Measurements from ENCODE around the gene AP1S1.
"Not testable (repeated sequence)": the region's sequence is repeated elsewhere in the genome, so short reads cannot be mapped to it uniquely, and the experiment has no call there.

Gene AP1S1

DNA sequence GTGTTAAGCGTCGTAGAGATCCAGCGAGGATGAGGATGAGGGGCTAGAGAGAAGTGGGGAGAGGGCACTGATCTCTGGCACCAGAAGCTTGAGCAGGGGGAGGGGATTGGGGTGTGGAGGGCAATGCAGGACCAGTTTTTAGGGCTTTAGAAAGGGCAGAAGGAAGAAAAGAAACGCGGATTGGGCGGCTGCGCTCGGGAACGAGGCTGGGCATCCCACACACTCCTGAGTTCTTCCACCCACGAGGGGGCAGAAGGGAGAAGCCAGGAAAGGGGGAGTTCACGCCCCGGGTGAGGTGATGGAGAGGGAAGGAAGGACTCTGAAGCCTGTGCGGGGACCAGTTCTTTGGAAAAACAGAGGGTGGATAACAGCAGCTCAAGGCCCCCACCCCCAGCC is 17.2 kb downstream of the AP1S1 start:
- DNase-seq: peak in 1 of 3 donors; percentile 50

DNA sequence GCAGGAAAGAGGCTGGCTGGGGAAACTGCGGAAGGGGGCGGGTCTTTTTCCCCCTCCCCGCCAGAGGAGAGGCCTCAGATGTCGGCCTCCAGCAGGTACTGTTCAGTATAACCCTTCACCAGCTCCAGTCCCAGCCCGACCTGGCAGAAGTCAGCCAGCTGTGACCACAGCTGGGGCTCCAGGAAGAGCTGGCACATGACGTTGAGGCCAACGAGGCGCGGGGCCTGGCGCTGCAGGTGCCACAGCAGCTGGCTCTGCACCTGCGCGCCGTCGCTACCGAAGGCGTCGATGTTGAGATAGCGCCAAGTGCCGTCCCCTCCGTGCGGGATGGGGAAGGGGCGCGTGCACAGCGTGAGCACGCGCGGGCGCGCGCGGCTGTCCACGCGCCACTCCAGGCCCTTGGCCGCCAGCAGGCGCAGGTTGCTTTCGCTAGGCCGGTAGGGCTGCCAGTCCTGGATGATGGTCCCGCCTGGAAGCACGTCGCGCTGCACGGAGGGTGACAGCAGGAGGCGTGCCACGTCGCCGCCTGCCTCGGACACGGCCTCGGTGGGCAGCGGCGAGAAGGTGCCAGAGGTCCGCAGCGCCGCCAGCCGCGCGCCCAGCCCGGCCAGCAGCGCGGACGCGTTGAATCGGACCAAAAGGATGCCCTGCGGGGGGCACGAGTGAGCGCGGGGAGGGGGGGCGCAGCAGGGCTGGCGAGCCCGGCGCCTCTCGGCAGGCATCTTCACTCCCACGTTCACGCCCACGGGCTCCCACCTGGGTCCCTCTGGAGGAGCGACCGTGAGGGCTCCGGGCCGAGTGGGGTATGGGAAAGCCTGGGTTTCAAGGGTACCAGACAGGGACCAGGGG is 18.0 kb downstream of the AP1S1 start:
- DNase-seq: no peak

DNA sequence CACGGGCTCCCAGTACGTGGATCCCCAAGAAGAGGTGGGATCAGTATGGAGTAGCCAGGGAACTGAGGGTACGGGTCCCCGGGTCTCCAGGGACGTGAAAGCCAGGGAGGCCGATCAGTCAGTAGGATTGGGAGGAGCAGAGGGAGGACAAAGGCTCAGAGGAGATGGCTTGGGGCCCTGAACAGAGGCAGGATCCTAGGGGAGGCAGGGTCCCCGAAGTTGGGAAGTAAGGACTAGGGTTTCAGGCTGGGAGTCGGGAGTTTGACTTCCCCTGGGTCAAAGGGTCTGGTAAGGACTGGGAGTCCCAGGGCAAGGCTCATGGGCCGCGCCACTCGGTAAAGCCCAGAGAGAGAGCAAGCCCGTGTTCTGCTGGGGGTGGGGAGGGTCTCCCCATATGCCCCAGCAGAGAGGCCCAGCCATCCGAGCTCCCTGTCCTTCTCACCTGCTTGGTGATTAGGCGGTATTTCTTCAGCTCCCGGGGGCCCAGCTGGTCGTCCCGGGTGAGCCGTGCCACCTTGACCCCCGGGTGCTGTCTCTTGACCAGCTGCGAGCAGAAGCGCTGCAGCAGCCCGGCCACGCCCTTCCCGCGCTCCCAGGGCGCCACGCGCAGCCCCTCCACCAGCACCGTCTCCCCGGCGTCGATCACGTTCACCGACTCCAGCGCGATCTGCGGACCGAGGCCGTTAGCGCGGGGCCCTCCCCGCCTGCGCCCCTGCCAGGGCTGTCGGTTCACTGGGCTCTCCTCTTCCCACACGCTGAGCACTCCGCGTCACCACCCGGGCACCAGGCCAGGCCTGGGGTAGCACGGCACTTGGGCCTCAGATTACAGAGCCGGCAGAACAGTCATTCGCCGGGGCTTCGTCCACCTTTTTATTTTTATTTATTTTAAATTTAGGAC is 18.8 kb downstream of the AP1S1 start:
- peak; percentile 73 to 89 (median 86) for DNase-seq

DNA sequence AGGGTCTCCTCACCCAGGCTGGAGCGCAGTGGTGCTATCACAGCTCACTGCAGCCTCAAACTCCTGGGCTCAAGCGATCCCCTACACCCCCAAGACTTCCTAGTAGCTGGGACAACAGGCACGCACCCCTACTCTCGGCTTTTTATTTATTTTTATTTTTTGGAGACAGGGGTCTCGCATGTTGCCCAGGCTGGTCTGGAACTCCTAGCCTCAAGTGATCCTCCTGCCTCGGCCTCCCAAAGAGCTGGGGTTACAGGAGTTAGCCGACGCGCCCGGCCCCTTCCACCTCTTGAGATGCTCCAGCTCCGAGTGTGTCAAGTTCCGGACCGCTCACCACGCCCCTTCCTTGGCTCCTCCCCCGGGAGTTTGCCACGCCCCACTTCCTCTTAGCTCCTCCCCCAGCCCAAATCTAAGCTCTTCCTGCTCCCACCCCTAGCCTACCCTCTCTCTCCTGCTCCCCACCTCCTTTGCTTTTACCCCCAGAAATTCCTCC is 19.5 kb downstream of the AP1S1 start:
- peak; percentile 63 to 76 (median 71) for DNase-seq

DNA sequence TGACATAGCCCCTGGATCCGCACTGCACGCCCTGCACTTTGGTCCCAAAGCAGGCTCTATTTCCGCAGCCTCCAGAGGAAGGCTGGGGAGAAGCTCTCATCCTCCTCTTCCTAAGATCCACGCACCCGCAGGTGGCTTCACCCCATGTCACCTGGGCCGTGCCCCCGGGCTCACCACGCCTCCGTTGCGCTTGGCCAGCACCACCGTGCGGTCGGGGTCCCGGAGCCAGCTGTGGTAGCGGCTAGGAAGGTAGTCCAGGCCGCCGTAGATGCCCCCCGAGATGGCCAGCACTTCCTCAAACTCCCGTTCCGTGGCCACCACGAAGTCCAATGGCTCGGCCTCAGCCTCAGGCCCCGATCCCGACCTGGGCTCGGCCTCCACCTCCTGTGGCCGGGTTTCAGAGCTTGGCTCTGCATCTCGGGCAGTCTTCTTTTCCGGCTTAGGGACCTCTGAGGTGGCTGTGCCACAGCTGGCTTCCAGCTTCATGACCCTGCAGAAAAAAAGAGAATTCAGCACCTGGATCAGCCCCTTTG is 20.1 kb downstream of the AP1S1 start:
- DNase-seq: no peak

DNA sequence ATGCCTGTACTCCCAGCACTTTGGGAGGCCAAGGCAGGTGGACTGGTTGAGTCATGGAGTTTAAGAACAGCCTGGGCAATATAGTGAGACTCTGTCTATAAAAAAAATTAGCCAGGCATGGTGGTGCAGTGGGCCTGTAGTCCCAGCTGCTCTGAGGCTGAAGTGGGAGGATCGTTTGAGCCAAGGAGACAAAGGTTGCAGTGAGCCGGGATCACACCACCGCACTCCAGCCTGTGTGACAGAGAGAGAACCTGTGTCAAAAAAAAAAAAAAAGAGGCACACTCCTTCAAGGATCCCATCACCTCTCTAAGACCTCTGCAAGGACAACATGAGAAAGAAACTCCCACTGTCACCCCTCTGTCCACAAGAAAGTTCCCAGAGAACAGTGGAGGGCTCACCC is 21.4 kb downstream of the AP1S1 start:
- DNase-seq: no peak

DNA sequence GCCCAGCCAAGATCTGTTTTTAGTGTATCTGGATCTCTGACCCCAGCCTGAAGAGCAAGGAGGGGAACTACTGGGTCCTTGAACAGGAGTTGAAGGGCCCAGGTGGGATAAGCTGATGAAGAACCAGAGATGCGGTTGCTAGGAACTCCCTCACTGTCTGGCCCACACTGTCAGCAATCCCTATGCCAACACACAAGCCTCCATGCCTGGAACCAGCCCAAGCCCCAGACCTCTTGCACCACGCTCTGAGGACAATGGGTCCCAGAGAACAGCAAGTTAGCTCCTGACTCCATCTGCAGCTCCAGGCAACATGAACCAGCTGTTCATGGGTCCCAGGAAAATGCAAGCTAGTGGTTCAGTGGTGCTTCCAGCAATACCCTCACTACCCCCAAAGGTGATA is 23.4 kb downstream of the AP1S1 start:
- no peak for DNase-seq

DNA sequence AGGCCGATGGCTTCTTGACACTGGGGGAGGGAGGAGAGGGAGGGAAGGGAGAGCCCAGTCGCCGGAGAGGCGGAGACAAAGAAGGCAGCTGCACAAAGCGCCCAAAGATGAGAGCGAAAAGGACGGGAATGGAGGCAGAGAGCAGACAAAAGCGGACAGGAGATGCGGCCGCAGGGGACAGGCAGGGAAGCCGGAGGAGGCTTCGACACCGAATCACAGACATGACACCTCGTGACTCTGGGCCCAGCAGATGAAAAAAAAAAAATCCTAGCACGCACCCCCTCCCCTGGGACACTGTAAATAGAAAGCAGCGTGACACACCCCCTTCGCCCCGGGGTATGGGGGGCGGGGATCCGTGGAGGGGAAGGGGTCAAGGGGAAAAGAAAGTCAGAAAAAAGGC is 24.8 kb downstream of the AP1S1 start:
- DNase-seq: no peak

DNA sequence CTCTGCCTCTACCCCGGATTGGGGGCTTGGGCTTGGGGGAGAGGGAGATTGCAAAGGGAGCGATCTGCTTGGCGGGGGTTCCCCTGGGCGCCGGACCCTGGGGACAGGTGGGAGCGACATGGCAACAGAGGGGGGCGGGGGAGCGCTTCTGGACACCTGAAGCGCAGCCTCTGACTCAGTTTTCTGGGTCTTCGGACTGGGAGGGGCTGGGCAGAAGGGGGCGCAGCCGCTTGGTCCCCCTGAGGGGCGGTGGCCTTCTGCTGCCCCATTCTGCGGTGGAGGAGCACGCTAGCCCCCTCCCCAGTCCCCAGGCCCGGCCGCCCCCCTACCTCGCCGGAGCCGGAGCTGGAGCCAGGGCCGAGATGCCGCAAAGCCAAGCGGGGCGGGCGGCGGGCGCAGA is 25.4 kb downstream of the AP1S1 start:
- DNase-seq: no peak

DNA sequence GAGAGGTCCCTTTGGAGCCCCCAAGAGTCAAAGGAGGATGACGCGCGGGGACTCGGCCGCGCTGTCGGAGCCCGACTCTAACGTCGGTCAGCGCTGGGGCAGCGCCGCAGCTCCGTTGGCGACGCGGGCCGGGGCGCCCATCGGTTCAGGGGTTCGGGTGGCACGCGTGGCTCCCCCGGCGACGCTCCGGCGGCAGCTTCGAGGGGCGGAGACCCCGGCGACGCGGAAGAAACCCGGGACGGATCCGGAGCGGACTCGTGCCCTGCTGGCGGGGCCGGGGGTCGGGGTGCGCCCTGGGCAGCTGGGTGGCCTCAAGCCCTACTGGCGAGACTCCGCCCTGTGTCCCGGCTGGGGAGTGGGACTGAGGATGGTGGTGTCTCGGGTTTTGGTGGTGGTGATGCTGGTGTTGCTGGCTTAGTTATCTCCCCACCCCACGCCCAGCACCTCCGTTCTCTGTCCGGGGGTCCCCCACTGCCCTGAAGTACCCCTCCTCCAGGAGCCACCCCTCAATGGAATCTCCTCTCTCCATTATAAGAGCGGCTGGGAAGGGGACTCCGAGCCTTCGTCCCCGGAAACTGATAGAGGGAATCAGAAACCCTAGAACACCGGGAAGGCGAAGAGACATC is 26.0 kb downstream of the AP1S1 start, which contains the start of gene NAT16:
Gene NAT16, minus strand, starts transcription at position 164 of the 626 bp plus-strand sequence. CDS start 5,486 bp downstream, outside the sequence.
- no peak for DNase-seq

DNA sequence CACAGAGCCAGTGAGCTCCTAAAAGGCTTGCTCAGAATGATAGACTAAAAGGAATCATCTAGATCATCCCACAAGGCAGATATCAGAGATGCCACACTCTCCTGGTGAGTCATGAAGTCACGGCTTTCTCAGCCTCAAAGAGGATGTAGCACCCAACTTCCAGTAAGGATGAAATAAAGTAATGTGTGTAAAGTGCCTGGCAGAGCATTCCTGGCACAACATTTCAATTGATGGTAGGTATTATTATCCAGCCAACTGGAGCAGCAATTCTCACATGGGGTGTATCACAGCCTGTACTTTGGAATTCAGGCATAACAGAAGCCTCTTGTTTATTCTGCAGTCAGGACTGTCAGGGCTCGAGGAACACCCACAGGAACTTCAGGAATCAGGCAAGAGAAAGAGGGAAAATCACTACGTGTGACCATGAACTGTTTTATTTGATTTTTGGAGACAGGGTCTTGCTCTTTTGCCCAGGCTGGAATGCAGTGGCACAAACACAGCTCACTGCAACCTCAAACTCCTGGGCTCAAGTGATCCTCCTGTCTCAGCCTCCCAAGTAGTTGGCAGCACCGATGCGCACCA is 31.1 kb downstream of the AP1S1 start:
- peak; percentile 61 to 79 (median 71) for DNase-seq

DNA sequence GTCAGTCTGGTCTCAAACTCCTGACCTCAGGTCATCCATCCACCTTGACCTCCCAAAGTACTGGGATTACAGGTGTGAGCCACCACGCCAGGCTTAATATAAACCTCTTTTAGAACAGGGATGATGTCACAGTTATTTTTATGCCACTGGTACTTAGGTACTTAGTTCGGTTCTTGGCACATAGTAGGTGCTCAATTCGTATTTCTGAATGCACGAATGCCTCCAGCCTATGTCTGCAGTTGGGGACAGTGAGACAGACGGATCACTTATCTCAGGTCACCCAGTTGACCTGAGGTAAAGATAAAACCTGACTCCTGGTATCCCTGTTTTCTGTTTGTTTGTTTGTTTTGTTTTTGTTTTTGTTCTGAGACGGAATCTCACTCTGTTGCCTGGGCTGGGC is 31.9 kb downstream of the AP1S1 start:
- DNase-seq: no peak

DNA sequence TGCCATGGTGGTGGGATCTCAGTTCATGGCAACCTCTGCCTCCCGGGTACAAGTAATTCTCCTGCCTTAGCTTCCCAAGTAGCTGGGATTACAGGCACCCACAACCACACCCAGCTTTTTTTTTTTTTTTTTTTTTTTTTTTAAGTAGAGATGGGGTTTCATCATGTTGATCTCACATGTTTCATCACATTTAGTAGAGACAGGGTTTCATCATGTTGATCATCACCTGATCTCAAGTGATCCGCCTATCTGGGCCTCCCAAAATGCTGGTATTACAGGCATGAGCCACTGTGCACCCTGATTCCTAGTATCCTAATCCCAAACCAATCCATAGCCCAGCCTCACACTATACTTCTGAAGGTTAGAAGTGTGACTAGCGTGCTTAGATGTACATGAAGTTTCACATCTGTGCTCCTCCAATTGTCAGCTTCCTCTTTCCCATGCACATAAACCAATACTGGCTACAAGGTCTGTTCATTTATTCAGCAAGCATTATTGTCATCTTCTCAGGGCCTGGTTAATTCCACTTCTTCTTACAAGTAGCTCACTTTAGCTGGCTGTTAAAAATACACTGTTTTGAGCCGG is 32.7 kb downstream of the AP1S1 start:
- DNase-seq: peak; percentile 49 to 59 (median 56)

DNA sequence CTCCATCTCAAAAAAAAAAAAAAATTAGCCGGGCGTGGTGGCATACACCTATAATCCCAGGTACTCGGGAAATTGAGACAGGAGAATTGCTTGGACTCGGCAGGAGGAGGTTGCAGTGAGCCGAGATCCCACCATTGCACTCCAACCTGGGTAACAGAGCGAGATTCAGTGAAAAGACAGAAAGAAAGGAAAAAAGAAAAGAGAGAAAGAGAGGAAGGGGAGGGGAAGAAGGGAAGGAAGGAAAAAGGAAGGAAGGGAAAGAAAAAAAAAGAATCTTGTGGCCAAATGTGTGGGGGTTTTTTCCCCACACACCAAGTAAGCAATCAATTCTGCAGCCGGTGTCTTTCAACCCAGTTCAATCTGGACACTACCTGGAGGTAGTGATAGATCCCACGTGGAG is 34.8 kb downstream of the AP1S1 start:
- DNase-seq: no peak

DNA sequence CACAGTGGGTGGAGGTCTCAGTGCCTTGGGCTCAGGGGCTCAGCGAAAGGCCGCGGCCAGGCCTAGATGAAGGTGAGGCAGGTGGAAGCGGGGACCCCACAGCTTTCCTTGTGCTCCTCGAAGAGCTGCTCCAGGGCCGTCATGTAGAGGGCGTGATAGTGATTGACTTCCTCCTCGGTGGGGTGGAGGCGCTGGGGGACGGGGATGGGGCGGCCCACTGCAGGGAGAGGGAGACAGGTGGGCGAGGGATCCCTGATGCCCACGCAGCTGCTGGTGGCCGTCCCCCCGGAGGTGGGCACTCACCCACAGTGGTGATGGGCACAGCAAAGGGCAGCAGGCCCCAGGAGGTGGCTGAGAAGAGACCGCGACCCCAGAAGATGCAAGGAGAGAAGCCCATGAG is 41.6 kb downstream of the AP1S1 start:
- DNase-seq: no peak

DNA sequence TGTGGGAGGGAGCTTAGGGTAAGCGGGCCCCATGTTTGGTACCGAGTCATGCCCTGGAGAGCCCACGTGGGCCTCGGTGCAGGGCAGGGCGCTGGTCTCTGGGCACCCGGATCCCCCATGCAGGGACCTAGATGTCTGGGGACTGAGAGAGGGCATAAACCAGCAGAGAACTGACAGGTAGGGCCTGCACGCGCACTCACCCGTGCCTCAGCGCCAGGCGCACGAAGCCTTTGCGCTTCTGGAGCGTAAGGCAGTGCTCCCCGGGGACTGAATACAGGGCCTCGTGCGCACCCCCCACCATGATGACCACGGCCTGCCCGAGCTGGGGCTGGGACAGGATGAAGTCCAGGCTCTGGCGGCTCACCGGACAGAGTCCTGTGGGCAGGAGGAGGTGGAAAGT is 43.7 kb downstream of the AP1S1 start:
- DNase-seq: no peak

DNA sequence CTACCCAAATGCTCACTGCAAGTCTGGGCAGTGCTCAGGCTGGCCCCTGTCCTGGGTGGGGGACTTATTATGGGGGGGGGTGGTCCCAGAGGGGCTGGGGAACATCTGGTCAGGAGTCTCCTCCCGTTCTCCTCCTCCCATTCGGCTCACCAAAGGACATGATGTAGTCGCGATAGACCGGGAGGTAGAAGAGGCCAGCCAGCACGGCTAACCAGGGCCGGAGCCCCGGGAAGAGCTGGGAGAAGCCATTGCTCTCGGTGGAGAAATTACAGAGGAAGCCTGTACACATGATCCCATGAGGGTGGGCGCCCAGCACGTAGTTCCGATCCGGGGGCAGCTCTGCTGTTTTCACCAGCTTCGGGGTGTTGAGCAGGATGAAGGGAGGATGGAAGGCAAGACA is 44.2 kb downstream of the AP1S1 start:
- DNase-seq: no peak

DNA sequence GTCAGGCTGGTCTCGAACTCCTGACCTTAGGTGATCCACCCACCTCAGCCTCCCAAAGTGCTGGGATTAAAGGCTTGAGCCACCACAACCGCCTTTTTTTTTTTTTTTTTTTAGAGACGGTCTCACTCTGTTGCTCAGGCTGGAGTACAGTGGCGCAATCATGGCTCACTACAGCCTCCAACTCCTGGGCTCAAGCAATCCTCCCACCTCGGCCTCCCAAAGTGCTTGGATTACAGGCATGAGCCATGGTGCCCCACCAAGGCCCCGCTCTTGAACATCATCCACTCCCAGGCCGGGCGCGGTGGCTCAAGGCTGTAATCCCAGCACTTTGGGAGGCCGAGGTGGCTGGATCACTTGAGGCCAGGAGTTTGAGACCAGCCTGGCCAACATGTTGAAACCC is 45.2 kb downstream of the AP1S1 start:
- not testable (repeated sequence) for DNase-seq

DNA sequence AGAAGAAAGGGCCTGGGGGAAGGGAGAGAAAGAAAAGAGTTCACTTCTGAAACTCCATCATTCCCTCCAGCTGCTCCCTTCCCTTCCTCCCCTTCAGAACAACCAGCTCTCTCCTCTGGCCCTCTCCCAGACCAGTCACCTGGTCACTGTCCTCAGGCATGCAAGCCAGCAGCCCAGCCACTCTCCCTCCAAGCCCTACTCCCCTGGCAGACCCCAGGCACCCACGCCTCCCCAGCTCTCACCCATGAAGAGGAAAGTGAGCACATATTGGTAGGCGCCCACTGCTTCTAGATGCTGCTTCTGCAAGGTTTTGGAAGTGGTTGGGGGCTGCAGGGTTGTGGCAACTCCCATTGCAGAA is 46.2 kb downstream of the AP1S1 start:
- no peak for DNase-seq

DNA sequence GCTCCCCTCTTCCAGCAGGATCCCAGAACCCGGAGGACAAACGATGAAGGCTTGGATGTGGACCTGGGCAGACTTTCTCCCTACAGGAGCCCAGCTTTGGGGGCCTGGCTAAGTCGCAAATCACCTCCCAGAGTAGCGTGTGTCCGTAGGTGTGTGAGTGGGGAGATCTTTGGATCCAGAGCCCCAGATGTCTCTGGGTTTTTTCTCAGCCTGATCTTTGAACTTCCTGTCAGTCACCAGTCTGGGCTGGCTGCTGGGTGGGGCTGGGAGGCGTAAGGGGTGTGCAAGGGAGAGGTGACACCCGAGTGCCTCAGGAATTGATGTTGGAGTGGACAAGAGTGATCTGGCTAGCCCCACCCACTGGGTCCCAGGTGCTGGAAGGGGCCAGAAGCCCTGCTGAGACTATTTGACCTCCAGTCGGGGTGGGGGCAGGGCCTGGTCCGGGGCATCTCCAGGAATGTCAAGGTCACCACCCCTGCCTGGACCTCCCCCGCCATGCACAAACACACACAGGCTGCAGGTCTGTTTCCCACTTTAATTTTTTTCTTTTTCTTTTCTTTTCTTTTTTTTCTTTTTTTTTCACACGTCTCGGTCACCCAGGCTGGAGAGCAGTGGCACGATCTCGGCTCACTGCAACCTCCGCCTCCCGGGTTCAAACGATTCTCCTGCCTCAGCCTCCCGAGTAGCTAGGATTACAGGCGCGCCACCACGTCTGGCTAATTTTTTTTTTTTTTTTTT is 46.8 kb downstream of the AP1S1 start, which contains the start of gene MOGAT3:
Gene MOGAT3, minus strand, starts transcription at position 175 of the 738 bp plus-strand sequence. CDS start 182 bp downstream, outside the sequence.
- peak in 1 of 3 donors; percentile 26 for DNase-seq

Measured in suppressor macrophage treated with lipopolysaccharide for 1 hour (primary cell).